Measurements from ENCODE around the gene XIRP1. TPM values are rescaled to one million over a fixed set of nuclear protein-coding genes. Genes with fewer than 3 reads are reported as not detected.

XIRP1 gene
- total RNA-seq, 4 donors from 2014 or later = 0.40 TPM; not detected in 3

- Histone ChIP-seq H3K27me3 (no peaks in the 10 kb centered on the region), H3K4me3 (no peak overlapping the region), H3K27ac (no peak overlapping the region), H3K4me1 (peaks cover 0 to 4% (median 0%) of the 10 kb centered on the region in 3 donors), H3K9me3 (no peaks in the 10 kb centered on the region), H3K36me3 (no peaks in the 10 kb centered on the region)
- ATAC-seq = no peak
- 93% methylated on average over 4 of the region's 4 CpGs; no CpG with 5 or more reads in 1 of the 2 donors for WGBS, 2 donors (ENCODE audit: low coverage in 1 of 2)
- TF ChIP-seq POLR2A (IDR thresholded peaks at IDR 0.05) = no peak
- TF ChIP-seq CTCF (IDR thresholded peaks at IDR 0.05) = no peak
- TF ChIP-seq EP300 (IDR thresholded peaks at IDR 0.05) = no peak
- no peak for TF ChIP-seq POLR2AphosphoS5 (IDR thresholded peaks at IDR 0.05)
These were observed 19.1 kb upstream of the XIRP1 start for GRCh38 chr3:39211332-39212130.

DNA sequence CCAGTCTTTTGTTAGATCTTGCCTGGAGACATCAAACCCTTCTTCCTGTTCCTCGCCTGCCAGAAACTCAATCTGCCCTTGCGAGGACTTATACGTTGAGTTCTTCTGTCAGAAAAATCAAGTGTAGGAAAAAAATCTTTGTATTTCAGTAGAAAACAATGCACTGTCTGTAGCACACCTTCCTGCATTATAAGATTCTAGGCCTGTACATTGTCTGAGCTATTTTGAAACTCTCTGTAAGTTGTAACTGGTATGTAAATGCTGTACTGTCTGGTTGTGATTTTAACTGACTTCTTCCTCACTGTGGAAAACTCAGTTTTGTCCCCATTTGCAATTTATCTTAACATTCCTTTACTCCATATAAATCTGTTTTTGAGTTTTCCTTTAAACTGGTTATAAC is 17.7 kb upstream of the XIRP1 start:
- Histone ChIP-seq H3K27me3 (no peaks in the 10 kb centered on the region), H3K27ac (no peak overlapping the region), H3K36me3 (no peaks in the 10 kb centered on the region), H3K4me3 (no peak overlapping the region), H3K4me1 (peaks cover 0 to 4% (median 0%) of the 10 kb centered on the region in 3 donors), H3K9me3 (peaks cover 0 to 2% (median 0%) of the 10 kb centered on the region in 3 donors)
- ATAC-seq = no peak
- 94 to 95% methylated on average over 3 of the region's 3 CpGs for WGBS, 2 donors (ENCODE audit: low coverage in 1 of 2)
- TF ChIP-seq POLR2A (IDR thresholded peaks at IDR 0.05) = no peak

DNA sequence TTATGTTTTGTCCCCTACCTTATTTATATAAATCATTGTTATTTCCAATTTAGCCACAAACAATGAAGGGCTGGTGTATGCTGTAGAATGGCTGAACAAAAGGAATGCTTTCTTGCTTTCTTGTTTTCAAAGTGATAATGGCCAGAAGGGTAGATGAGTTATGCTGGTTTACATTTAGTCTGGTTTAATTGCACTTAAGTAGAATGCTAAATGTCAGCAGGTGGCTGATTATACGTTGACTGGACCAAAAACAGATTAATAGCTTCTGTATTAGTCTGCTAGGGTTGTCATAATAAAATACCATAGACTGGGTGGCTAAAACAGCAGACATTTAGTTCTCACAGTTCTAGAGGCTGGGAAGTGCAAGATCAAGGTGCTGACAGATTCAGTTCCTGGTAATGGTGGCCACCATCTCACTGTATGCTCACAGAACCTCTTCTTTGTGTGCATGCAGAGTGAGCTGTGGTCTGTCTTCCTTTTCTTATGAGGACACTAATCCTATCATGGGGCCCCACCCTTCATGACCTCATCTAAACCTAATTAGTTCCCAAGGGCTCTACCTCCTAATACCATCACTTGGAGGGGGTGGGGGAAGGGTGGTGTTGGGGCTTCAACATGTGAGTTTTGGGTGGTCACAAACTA is 17.1 kb upstream of the XIRP1 start:
- H3K36me3 ChIP-seq = no peaks in the 10 kb centered on the region
- peaks cover 0 to 5% (median 0%) of the 10 kb centered on the region in 3 donors for H3K9me3 ChIP-seq
- no peaks in the 10 kb centered on the region for H3K27me3 ChIP-seq
- ATAC-seq = no peak
- TF ChIP-seq POLR2AphosphoS5 (IDR thresholded peaks at IDR 0.05) (no peak), EP300 (IDR thresholded peaks at IDR 0.05) (no peak), CTCF (IDR thresholded peaks at IDR 0.05) (no peak), POLR2A (IDR thresholded peaks at IDR 0.05) (no peak)
- H3K4me3 ChIP-seq = no peak overlapping the region
- H3K27ac ChIP-seq = no peak overlapping the region
- WGBS, 2 donors (ENCODE audit: low coverage in 1 of 2) = 31 to 42% methylated on average over 1 of the region's 1 CpG
- H3K4me1 ChIP-seq = peaks cover 0 to 4% (median 0%) of the 10 kb centered on the region in 3 donors

- Histone ChIP-seq H3K27me3 (peaks cover 5% of the 10 kb centered on the region), H3K9me3 (peaks cover 0 to 5% (median 0%) of the 10 kb centered on the region in 3 donors), H3K4me3 (no peak overlapping the region), H3K4me1 (peaks cover 0 to 4% (median 0%) of the 10 kb centered on the region in 3 donors), H3K36me3 (no peaks in the 10 kb centered on the region), H3K27ac (no peak overlapping the region)
- TF ChIP-seq EP300 (IDR thresholded peaks at IDR 0.05) (no peak), CTCF (IDR thresholded peaks at IDR 0.05) (peak; percentile 26 to 70 (median 54)), POLR2AphosphoS5 (IDR thresholded peaks at IDR 0.05) (no peak), POLR2A (IDR thresholded peaks at IDR 0.05) (no peak)
- ATAC-seq = peak; percentile 77
- 0 to 13% methylated on average over 4 to 5 of the region's 7 CpGs for WGBS, 2 donors (ENCODE audit: low coverage in 1 of 2)
These were observed 16.2 kb upstream of the XIRP1 start for GRCh38 chr3:39208463-39209055.

DNA sequence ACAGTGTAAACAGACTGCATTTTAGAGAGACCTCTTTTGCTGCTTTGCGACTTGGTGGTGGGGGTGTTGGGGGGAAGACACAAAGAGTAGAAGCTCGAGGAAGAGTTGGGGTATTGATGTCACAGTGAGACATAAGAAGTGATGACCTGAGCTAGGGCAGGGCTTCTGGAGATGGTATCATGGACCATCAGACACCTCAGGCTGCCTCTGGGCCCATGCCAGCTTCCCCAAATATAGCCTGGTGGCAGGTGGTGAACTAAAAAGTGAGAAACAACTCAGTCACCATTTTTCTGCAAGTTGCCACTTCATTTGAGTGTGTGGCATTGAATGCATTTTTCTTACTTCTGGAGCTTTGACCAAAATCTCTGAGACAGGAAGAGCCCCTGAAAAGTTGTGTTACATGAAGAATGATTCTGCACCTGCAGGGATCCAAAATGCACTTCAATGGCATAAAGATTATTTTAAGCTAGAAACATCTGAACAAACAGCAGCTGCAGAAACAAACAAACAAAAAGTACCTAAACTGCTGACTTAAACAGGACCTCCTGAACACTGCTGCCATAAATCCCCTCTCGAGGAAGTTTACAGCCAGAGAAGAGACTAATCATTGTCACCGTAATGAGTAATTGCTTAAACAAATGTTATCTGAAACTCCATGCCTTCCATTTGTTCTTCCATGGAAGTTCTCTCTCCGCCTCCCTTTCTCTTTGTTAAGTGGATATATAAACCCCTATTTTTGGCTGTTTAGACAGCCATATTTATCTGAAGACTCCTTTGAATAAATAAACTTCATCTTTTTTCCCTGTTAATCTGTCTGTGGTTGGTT is 15.2 kb upstream of the XIRP1 start:
- Histone ChIP-seq H3K4me3 (no peak overlapping the region), H3K27me3 (peaks cover 14% of the 10 kb centered on the region), H3K9me3 (peaks cover 0 to 5% (median 0%) of the 10 kb centered on the region in 3 donors), H3K36me3 (no peaks in the 10 kb centered on the region), H3K27ac (no peak overlapping the region), H3K4me1 (peaks cover 0 to 4% (median 0%) of the 10 kb centered on the region in 3 donors)
- TF ChIP-seq POLR2AphosphoS5 (IDR thresholded peaks at IDR 0.05) = no peak
- no peak for ATAC-seq
- 51 to 69% methylated on average over 3 to 5 of the region's 5 CpGs for WGBS, 2 donors (ENCODE audit: low coverage in 1 of 2)

All from gastroesophageal sphincter (tissue), 4 donors.